ENCODE data around the gene PRKCE. TPM values are rescaled to one million over a fixed set of nuclear protein-coding genes. Genes with fewer than 3 reads are reported as not detected.

The PRKCE gene
- total RNA-seq, 1 experiment from 2014 or later: 1.3 TPM

DNA sequence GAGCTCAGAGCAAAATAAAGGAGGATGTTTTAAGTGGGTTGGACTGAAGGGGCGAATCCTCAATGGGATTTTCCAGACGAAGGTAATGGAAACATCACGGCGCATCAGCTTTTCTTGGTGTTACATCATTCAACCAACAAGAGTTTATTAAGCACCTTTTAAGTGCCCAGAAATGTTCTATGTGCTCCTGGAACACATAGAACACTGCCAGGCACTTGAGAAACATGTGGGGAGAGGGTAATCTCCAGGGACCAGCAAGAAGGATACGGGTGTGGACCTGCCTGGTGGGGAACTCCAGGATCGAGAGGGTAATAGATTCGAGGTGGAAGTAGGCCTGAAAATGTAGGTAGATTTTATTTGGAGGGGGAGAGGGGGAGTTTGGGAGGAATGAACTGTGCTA is 168.6 kb downstream of the PRKCE start:
- Mint-ChIP-seq H3K36me3 (ENCODE audit: insufficient read depth in 1 of 3, low read depth in 3 of 3) (no peaks in the 10 kb centered on the region), H3K27me3 (ENCODE audit: low read depth) (peaks cover 2% of the 10 kb centered on the region; the same call in 1 of the 2 replicates), H3K9me3 (no peaks in the 10 kb centered on the region; a peak in 1 of 5 replicates), H3K4me3 (no peak overlapping the region), H3K4me1 (peaks cover 31 to 44% of the 10 kb centered on the region in 2 experiments), H3K27ac (no peak overlapping the region; a peak in 1 of 7 replicates)
- H3K79me2 ChIP-seq (ENCODE audit: insufficient read depth, low read length): no peaks in the 10 kb centered on the region
- no peak overlapping the region for H2AFZ ChIP-seq (ENCODE audit: low read length)
- H4K5ac ChIP-seq (ENCODE audit: insufficient read length, low read depth, low read length): no peak overlapping the region
- no peak overlapping the region for H3K4me2 ChIP-seq (ENCODE audit: insufficient read depth, insufficient read length, low read length)
- H3K27me3 ChIP-seq (ENCODE audit: insufficient read depth, low read length): no peaks in the 10 kb centered on the region; the same call in 1 of the 2 replicates
- no peak overlapping the region for H2BK15ac ChIP-seq (ENCODE audit: low read depth, low read length)
- no peaks in the 10 kb centered on the region for H3K79me1 ChIP-seq (ENCODE audit: insufficient read depth, low read depth, low read length, poor library complexity, severe bottlenecking)
- H4K8ac ChIP-seq (replicated peaks; ENCODE audit: insufficient read length, low read depth, low read length): no peak overlapping the region
- H2BK20ac ChIP-seq (ENCODE audit: low read depth, low read length, poor library complexity, severe bottlenecking): no peak overlapping the region
- H3K9me3 ChIP-seq (ENCODE audit: control insufficient read depth, low read depth, low read length): no peaks in the 10 kb centered on the region
- no peaks in the 10 kb centered on the region for H4K20me1 ChIP-seq (ENCODE audit: control insufficient read depth, insufficient read depth, insufficient read length)
- no peak overlapping the region for H3K14ac ChIP-seq (ENCODE audit: insufficient read depth, low read length)
- no peak for DNase-seq
- H2BK5ac ChIP-seq (ENCODE audit: insufficient read length, low read length): no peak overlapping the region
- no peak overlapping the region for H2BK12ac ChIP-seq (ENCODE audit: insufficient read length, low read depth, low read length)
- H3K18ac ChIP-seq (ENCODE audit: insufficient read length, low read depth, low read length): no peak overlapping the region
- 100% methylated on average over 1 of the region's 7 CpGs for WGBS (ENCODE audit: extremely low coverage, insufficient read length, low lambda C conversion rate)
- no peak overlapping the region for H3K4ac ChIP-seq (ENCODE audit: low read depth, low read length)
- no peak overlapping the region for H3K56ac ChIP-seq (ENCODE audit: insufficient read length, low read depth, low read length)
- H3K4me1 ChIP-seq (ENCODE audit: insufficient read depth, low read length): no peaks in the 10 kb centered on the region
- H3K9ac ChIP-seq (ENCODE audit: extremely low read depth, insufficient read length, low read length): no peak overlapping the region
- no peak overlapping the region for H4K91ac ChIP-seq (ENCODE audit: insufficient read length, low read depth, low read length)
- no peak overlapping the region for H2AK5ac ChIP-seq (ENCODE audit: insufficient read length, low read length)
- no peak overlapping the region for H3T11ph ChIP-seq (ENCODE audit: low read length)
- H3K23me2 ChIP-seq (ENCODE audit: insufficient read length, low read depth, low read length, poor library complexity, severe bottlenecking): no peaks in the 10 kb centered on the region
- no peak overlapping the region for H3K27ac ChIP-seq (ENCODE audit: insufficient read length, low read depth, low read length)
- no peak overlapping the region for H2BK120ac ChIP-seq (ENCODE audit: low read depth, low read length, poor library complexity, severe bottlenecking)
- H3K23ac ChIP-seq (ENCODE audit: insufficient read length, low read depth, low read length): no peak overlapping the region
- TF ChIP-seq, protein P1, sequence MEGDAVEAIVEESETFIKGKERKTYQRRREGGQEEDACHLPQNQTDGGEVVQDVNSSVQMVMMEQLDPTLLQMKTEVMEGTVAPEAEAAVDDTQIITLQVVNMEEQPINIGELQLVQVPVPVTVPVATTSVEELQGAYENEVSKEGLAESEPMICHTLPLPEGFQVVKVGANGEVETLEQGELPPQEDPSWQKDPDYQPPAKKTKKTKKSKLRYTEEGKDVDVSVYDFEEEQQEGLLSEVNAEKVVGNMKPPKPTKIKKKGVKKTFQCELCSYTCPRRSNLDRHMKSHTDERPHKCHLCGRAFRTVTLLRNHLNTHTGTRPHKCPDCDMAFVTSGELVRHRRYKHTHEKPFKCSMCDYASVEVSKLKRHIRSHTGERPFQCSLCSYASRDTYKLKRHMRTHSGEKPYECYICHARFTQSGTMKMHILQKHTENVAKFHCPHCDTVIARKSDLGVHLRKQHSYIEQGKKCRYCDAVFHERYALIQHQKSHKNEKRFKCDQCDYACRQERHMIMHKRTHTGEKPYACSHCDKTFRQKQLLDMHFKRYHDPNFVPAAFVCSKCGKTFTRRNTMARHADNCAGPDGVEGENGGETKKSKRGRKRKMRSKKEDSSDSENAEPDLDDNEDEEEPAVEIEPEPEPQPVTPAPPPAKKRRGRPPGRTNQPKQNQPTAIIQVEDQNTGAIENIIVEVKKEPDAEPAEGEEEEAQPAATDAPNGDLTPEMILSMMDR (conservative IDR thresholded peaks at IDR 0.05): no peak
